Activated naive CD8-positive, alpha-beta T cell treated with anti-CD3 and anti-CD28 coated beads, Interleukin-2, amount 50 U/mL, for 24 hours (primary cell): ENCODE measurements around the gene MAPKAP1.

Experiments
- ATAC-seq: fragments of 150-1000 bp; cut with Tn5 transposase; one replicate; pipeline ENCODE4 v1.10.0; 2021
- DNase-seq: peaks from one replicate; pipeline ENCODE4 v3.0.0; 2021
- H3K27ac Mint-ChIP-seq: one replicate; pipeline ENCODE4 v1.8.0; 2021; ENCODE audit warnings: mild to moderate bottlenecking, mixed read lengths
- H3K27me3 Mint-ChIP-seq: one replicate; pipeline ENCODE4 v1.8.0; 2021; ENCODE audit warnings: mixed read lengths
- H3K36me3 Mint-ChIP-seq: one replicate; pipeline ENCODE4 v1.8.0; 2021; ENCODE audit warnings: low read depth, mixed read lengths
- H3K4me1 Mint-ChIP-seq: one replicate; pipeline ENCODE4 v1.8.0; 2021; ENCODE audit warnings: mixed read lengths
- H3K4me3 Mint-ChIP-seq: one replicate; pipeline ENCODE4 v1.8.0; 2021; ENCODE audit warnings: mild to moderate bottlenecking, moderate library complexity, mixed read lengths
- H3K9me3 Mint-ChIP-seq: one replicate; pipeline ENCODE4 v1.8.0; 2021; ENCODE audit warnings: mixed read lengths

MAPKAP1 gene

DNA sequence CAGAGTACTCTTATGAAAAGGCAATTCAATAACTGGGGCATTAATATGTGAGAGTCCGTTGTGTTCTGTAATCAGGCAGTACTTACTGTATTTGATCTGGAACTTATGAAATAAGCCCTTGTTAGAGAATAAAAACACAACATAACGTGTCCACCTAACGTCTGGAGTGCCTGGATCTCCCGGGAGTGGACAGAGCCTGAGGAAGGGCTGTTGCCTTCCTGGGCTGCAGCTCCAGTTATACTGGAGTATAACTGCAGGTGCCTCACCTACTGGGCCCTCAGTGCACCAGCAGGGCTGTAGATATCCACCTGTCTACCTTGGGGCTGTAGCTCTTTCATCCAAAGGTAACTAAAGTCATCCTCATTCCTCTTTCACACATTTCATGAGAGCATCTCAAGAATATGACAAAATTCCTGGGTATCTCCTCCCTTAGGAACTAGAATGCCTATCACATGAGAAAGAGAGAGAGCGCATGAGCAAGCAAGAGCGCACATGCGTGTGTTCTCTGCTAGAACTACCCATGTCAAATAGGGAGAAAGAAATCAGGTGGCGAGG, 245.3 kb downstream of the MAPKAP1 start:
- H3K9me3 Mint-ChIP-seq = peaks cover 8% of the 10 kb centered on the region
- peaks cover 43% of the 10 kb centered on the region for H3K36me3 Mint-ChIP-seq
- no peak for DNase-seq
- no peaks in the 10 kb centered on the region for H3K4me1 Mint-ChIP-seq
- H3K27me3 Mint-ChIP-seq = no peaks in the 10 kb centered on the region
- ATAC-seq = no peak
- no peak overlapping the region for H3K27ac Mint-ChIP-seq
- no peak overlapping the region for H3K4me3 Mint-ChIP-seq

DNA sequence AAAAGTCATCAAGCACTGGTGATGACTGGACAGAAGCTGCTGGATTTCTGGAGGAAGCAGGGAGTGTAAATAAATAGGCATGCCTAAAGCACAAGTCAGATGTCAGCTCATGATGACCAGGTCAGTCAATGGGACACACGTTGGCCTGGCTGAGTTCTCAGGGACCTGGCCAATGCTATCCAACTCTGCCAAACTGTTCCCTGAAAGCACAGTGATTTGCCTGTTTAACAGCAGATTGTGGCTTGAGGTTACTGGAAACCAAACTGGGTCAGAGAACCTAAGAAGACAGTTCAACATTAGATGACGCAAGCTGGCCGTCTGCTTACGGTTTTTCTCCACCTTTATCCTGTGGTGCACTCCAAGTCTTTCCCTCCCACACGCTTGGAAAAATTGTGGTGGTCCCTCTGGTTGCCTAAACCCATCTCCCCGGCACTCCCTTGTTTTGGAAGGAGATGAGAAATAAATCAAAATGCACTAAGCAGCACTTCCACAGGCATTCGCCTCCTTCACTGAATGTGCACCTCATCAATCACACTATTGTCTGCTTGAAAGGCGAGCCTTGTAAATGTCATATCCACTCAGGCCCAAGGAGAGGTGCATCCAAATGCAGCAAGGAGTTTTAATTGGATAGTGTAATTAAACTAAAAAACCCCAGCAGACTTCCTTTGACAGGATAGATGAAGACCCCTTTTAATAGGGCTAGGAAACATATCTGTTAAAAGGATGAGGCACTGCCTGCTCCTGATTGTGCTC, 245.9 kb downstream of the MAPKAP1 start:
- Mint-ChIP-seq H3K4me3 (no peak overlapping the region), H3K27ac (no peak overlapping the region), H3K4me1 (no peaks in the 10 kb centered on the region), H3K27me3 (no peaks in the 10 kb centered on the region), H3K36me3 (peaks cover 45% of the 10 kb centered on the region), H3K9me3 (peaks cover 8% of the 10 kb centered on the region)
- ATAC-seq (no peak), DNase-seq (no peak)

DNA sequence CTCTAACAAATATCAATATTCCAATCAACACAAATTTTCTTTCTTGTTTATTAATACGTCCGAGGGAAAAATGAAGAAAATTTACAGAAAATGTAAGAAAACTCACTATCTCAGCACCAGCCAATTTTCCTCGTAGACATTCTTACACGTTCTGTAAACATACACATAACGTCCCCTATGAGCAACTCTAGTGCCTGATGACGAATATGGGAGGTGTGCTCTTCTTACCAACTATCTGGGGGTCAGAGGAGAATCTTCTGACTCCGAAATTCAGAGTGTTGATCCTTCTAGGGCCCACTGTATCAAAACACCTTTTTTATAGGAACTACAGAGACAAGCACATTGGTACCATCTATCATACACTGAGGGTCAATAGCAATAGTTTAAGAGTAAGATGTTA, 246.7 kb downstream of the MAPKAP1 start:
- DNase-seq = no peak
- Mint-ChIP-seq H3K4me1 (no peaks in the 10 kb centered on the region), H3K27me3 (no peaks in the 10 kb centered on the region), H3K9me3 (peaks cover 8% of the 10 kb centered on the region), H3K36me3 (peaks cover 45% of the 10 kb centered on the region), H3K4me3 (no peak overlapping the region), H3K27ac (no peak overlapping the region)
- ATAC-seq = no peak

DNA sequence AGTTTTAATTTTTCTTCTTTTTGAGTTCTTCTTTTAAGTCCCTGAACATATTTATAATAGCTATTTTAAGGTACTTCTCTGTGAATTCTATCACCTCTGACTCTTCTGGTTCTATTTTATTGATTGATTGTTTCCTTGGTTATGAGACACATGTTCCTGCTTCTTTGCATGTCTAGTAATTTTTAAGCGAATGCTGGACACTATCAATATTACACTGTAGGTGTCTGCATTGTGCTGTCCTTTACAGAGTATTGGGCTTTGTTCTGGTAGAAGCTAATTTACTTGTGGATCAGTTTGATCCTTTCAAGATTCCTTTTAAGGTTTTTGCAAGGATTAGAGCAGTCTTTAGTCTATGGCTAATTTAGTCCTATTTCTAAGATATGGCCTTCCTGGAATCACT, 249.7 kb downstream of the MAPKAP1 start:
- no peak overlapping the region for H3K27ac Mint-ChIP-seq
- H3K36me3 Mint-ChIP-seq = peaks cover 44% of the 10 kb centered on the region
- H3K9me3 Mint-ChIP-seq = peaks cover 8% of the 10 kb centered on the region
- H3K27me3 Mint-ChIP-seq = no peaks in the 10 kb centered on the region
- H3K4me1 Mint-ChIP-seq = no peaks in the 10 kb centered on the region
- no peak for ATAC-seq
- no peak overlapping the region for H3K4me3 Mint-ChIP-seq
- no peak for DNase-seq

DNA sequence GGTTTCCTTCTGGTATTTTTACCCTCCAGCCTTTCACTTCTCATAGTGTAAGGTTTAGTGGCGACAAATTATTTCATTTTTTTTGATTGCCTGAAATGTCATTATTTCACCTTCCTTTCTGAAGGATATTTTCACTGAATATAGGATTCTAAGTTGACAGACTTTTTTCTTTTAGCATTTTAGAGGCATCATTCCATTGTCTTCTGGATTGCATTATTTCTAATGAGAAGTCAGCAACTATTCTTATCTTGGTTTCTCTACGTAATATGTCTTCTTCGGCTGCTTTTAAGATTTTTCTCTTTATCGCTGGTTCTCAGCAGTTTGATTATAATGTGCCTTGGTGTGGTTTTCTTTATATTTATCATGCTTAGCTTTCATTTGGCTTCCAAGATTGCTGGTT, 251.1 kb downstream of the MAPKAP1 start:
- no peak for DNase-seq
- Mint-ChIP-seq H3K36me3 (peaks cover 39% of the 10 kb centered on the region), H3K4me1 (no peaks in the 10 kb centered on the region), H3K9me3 (peaks cover 4% of the 10 kb centered on the region), H3K27me3 (no peaks in the 10 kb centered on the region), H3K27ac (no peak overlapping the region), H3K4me3 (no peak overlapping the region)
- ATAC-seq = no peak

DNA sequence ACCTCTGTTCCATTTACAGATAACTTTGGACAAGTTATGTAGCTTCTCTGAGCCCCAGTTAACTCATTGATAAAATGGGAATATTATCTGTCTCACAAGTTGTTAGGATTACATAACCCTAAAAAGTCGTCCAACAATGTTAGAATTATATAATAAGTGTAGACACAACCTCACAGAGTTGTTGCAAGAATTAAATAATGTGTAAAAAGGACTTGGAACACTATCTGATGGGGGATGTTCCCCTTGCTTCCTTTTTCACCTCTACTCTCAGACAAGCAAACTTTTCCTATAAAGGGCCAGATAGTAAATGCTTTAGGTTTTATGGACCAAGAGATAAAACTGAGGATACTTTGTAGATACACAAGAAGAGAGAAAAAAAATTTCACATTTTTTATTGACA, 251.9 kb downstream of the MAPKAP1 start:
- Mint-ChIP-seq H3K27ac (no peak overlapping the region), H3K4me3 (no peak overlapping the region), H3K4me1 (no peaks in the 10 kb centered on the region), H3K9me3 (peaks cover 4% of the 10 kb centered on the region), H3K27me3 (no peaks in the 10 kb centered on the region), H3K36me3 (peaks cover 31% of the 10 kb centered on the region)
- DNase-seq (no peak), ATAC-seq (no peak)

DNA sequence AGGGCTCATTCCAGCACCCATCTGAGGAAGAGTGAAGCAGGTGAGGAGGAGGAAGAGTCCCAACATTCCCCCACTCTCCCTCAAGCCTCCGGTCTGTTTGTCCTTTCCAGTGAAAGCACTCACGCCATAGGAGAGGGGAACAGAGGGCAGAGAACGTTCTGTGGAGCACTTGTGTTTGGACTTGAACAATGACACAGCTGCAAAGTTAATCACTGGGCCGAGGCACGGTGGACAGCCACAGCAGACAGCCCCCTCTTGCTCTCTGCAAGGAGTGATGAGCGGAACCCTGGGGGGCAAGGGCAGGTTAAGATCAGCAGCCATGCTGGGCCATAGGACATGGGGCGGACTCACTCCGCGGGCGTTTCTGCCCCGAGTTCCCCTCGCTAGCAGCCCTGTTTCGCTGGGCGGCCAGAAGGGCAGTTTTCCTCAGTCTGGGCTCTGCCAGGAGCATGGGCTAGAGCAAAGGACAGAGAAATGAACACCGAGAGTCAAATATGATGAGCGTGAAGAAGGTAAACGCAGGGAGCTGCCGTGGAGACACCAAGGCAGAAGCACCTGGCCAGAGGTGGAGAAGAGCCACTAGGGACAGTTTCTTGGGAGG, 259.7 kb downstream of the MAPKAP1 start:
- Mint-ChIP-seq H3K4me1 (peaks cover 11% of the 10 kb centered on the region), H3K27me3 (no peaks in the 10 kb centered on the region), H3K27ac (no peak overlapping the region), H3K9me3 (no peaks in the 10 kb centered on the region), H3K36me3 (peaks cover 15% of the 10 kb centered on the region), H3K4me3 (no peak overlapping the region)
- no peak for DNase-seq
- ATAC-seq = no peak

DNA sequence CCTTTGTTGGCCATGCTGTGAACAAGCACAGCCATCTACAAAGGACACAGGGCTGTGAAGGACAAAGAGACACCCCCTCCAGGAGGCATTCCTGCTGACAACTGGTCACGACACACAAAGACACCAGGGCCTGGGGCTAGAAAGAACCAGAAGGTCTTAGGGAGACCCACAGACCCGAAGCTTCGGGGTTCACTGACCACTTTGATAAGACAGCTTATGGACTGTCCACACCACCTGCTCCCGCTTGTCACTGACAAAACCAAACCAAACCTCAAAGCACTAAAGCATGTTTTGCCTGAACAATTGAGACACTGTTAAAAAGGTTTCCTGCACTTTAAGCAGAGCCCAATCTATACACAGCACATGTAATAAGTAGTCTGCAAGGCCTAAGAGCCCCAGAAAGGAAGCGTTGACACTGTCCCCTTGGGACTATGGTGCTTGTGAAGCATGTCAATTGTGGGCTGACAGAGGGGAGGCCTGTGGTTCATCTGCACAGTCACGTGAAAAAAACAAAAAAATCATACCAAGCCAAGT, 260.4 kb downstream of the MAPKAP1 start:
- Mint-ChIP-seq H3K4me3 (no peak overlapping the region), H3K27ac (no peak overlapping the region), H3K9me3 (no peaks in the 10 kb centered on the region), H3K27me3 (no peaks in the 10 kb centered on the region), H3K36me3 (peaks cover 13% of the 10 kb centered on the region), H3K4me1 (peaks cover 11% of the 10 kb centered on the region)
- DNase-seq (no peak), ATAC-seq (peak; percentile 61)

DNA sequence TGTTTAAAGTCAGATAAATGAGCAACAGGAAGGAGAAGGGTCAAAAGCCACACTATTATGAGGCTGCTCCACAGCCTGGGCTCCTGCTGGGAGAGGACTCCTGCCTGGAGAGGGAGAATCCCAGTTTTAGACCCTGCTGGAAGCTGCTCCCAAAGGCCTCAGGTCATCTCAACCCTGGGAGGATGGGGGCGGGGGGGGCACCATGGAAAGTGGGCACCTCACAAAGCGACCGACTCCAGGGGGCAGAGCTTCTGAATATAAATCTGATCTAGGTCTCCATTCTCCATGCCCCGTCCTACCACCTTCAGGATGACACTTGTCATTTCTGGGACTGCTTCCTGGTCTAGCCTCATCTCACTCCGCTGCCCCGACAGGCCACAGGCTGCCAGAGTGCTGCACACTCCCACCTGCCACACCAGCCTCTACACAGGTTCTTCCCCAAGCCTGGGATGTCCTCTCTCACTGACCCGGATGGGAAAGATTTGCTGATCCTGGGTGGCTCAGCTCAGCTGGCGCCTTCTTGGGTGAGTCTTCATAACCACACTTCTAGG, 262.0 kb downstream of the MAPKAP1 start:
- Mint-ChIP-seq H3K27ac (no peak overlapping the region), H3K4me3 (no peak overlapping the region), H3K27me3 (no peaks in the 10 kb centered on the region), H3K9me3 (no peaks in the 10 kb centered on the region), H3K4me1 (peaks cover 11% of the 10 kb centered on the region), H3K36me3 (peaks cover 9% of the 10 kb centered on the region)
- DNase-seq = no peak
- no peak for ATAC-seq

DNA sequence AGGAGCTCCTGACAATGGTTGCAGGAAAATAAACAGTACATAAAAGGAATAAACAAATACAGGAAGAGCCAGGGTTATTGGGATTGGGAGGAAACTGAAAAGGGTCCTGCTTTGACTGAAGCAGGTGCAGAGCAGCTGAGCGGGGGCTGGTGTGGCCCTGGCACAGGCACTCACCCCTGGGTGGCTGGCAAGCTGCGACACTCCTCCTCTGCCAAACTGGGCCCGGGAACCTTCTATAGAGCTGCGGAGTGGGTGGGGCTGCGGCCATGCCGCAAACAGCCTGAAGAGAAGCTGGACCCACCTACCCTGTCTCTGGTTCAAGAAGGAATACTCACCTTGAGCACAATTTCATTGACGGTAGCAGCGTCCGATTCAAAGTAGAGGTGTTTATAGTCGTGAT, 262.8 kb downstream of the MAPKAP1 start:
- no peak for DNase-seq
- no peaks in the 10 kb centered on the region for H3K9me3 Mint-ChIP-seq
- no peak overlapping the region for H3K27ac Mint-ChIP-seq
- ATAC-seq = no peak
- no peak overlapping the region for H3K4me3 Mint-ChIP-seq
- no peaks in the 10 kb centered on the region for H3K27me3 Mint-ChIP-seq
- H3K36me3 Mint-ChIP-seq = peaks cover 9% of the 10 kb centered on the region
- H3K4me1 Mint-ChIP-seq = peaks cover 11% of the 10 kb centered on the region

DNA sequence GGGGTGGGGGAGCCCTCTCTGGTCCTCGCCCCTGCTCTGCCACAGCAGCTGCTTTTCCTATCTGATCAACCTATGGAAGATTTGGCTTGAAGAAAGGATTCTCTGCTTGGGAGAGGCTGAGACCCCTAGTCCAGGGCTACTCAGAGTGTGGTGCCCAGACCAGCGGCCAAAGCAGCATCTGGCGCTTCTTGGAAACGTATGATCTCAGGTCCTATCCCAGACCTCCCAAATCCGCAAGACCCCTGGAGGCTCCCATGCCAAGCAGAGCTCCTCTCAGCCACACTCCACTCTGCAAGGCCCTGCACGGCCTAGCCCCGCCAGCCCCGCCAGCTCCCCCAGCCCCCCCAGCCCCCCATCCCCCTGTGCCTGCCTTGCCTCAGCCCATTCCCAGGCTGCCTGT, 263.6 kb downstream of the MAPKAP1 start:
- Mint-ChIP-seq H3K27ac (no peak overlapping the region), H3K36me3 (peaks cover 9% of the 10 kb centered on the region), H3K4me3 (no peak overlapping the region), H3K27me3 (no peaks in the 10 kb centered on the region), H3K4me1 (peaks cover 11% of the 10 kb centered on the region), H3K9me3 (no peaks in the 10 kb centered on the region)
- DNase-seq = no peak
- ATAC-seq = no peak

DNA sequence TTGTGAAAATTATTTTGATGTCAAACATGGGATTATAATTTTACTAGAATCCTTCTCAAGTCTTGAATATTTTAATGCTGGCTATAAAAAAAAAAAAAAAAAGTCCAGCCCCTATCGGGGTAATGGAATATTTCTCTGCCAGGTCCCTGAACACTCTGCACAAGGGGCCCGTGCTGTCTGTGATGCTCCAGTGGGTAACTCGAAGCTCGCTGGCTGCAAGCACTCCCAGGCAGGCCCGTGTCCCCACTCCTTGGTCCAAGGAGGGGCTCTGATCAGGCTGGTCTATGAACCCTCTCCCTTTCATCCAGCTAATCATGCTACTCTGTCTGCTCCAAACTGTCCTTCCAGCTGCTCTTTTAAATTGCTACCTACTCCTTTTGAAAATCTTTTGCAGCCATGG, 264.6 kb downstream of the MAPKAP1 start:
- DNase-seq (no peak), ATAC-seq (no peak)
- Mint-ChIP-seq H3K4me1 (peaks cover 5% of the 10 kb centered on the region), H3K27ac (no peak overlapping the region), H3K36me3 (peaks cover 10% of the 10 kb centered on the region), H3K27me3 (no peaks in the 10 kb centered on the region), H3K4me3 (no peak overlapping the region), H3K9me3 (no peaks in the 10 kb centered on the region)

DNA sequence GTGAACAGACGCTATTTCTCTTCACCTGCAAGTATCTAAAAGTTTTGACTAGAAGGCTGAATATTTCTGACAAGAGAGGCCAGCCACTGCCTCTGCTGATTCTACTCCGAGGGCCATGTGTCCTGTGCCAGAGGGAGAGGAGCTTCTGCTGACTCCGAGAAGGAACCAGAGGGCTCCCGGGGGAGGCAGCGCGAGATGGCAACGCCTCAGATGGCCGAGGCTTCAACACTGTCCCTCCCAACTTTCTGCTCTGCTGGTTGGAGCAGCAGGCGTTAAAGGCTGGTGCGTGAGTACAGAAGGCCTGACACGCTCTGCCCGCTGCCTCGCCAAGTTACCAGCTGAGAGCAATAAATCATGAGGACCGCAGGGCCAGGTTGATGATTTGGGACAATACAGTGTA, 266.6 kb downstream of the MAPKAP1 start:
- peaks cover 11% of the 10 kb centered on the region for H3K36me3 Mint-ChIP-seq
- no peak overlapping the region for H3K27ac Mint-ChIP-seq
- ATAC-seq = no peak

DNA sequence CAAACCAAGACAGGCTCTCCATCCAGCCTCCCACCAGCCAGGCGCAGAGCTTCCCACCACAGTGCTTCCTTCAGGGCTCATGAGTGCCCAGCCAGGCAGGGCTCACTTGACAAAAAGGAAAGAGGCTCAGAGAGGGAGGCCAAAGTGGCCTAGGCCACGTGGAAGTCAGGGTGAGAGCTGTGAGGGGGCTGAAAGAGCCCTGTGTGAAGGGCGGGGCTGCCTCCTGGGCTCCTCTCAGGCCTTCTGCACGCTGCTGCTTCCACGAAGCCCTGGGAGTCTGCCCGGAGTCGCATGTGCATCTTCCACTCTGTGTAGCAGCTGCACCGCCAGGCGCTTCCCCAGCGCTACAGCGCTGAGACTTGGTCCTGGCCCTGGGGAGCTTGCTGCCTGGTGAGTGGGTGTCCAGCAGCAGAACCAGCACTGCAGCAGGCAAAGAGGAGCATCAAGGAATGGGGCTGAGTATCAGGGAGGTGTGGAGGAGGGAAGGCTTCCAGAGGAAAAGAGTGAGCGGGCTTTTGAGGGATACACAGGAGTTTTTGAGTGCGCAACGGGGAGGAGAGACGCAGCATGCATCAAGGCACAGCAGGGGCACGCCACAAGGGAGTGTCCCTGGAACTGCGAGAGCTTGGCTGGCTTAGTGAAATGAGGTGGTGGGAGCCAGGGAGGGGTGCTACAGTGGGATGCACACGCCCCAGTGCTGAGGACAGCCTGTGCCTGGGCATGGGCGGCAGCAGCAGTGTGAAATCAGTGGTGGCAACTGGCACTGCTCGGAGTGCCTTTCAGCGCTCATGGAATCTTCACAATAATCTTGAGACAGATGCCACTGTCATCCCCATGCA, 267.4 kb downstream of the MAPKAP1 start:
- no peak for ATAC-seq
- peaks cover 11% of the 10 kb centered on the region for H3K36me3 Mint-ChIP-seq
- H3K4me3 Mint-ChIP-seq = no peak overlapping the region
- H3K4me1 Mint-ChIP-seq = no peaks in the 10 kb centered on the region
- no peaks in the 10 kb centered on the region for H3K27me3 Mint-ChIP-seq
- DNase-seq = no peak
- H3K27ac Mint-ChIP-seq = no peak overlapping the region
- no peaks in the 10 kb centered on the region for H3K9me3 Mint-ChIP-seq

More for the DNA sequence above, 266.6 kb downstream of the MAPKAP1 start:
- Mint-ChIP-seq H3K4me1 (no peaks in the 10 kb centered on the region), H3K4me3 (no peak overlapping the region), H3K9me3 (no peaks in the 10 kb centered on the region), H3K27me3 (no peaks in the 10 kb centered on the region)
- DNase-seq = no peak
